Measurements from ENCODE around the gene PRKCB. TPM values are rescaled to one million over a fixed set of nuclear protein-coding genes. Genes with fewer than 3 reads are reported as not detected.
"Not testable (repeated sequence)": the region's sequence is repeated elsewhere in the genome, so short reads cannot be mapped to it uniquely, and the experiment has no call there.

Gene PRKCB
- total RNA-seq, 4 donors from 2014 or later: 0.51 to 1.3 (median 1.1) TPM

- H3K4me3 ChIP-seq: no peak overlapping the region
- H3K27me3 ChIP-seq: no peaks in the 10 kb centered on the region
- no peaks in the 10 kb centered on the region for H3K9me3 ChIP-seq
- ATAC-seq (no peak), DNase-seq (no peak)
- H3K4me1 ChIP-seq: no peaks in the 10 kb centered on the region
- intact Hi-C loops (cut with DNase I; ENCODE audit: low total_unique reads) (no loop called here), in situ Hi-C loops (cut with MboI; ENCODE audit: low sequenced_read_pairs in 4 of 4) (loop anchor here in 1 of 4 donors (25.0 kb wide), 1 partner anchor 96 kb away; no protein-coding TSS in a partner anchor)
- no peaks in the 10 kb centered on the region for H3K36me3 ChIP-seq
- no peak for TF ChIP-seq CTCF (IDR thresholded peaks at IDR 0.05 in 4 of 5, conservative IDR thresholded peaks at IDR 0.05 in 1 of 5)
- no peak for TF ChIP-seq POLR2A (IDR thresholded peaks at IDR 0.05)
- H3K27ac ChIP-seq: no peak overlapping the region
These were observed 397.2 kb downstream of the PRKCB start for GRCh38 chr16:24232936-24233335.

GRCh38 chr16:24234737-24235136, 399.0 kb downstream of the PRKCB start:
- intact Hi-C loops (cut with DNase I; ENCODE audit: low total_unique reads): no loop called here
- TF ChIP-seq POLR2A (IDR thresholded peaks at IDR 0.05) (no peak), CTCF (IDR thresholded peaks at IDR 0.05 in 4 of 5, conservative IDR thresholded peaks at IDR 0.05 in 1 of 5) (no peak)
- Histone ChIP-seq H3K4me1 (no peaks in the 10 kb centered on the region), H3K4me3 (no peak overlapping the region), H3K27ac (no peak overlapping the region), H3K36me3 (no peaks in the 10 kb centered on the region), H3K9me3 (no peaks in the 10 kb centered on the region), H3K27me3 (no peaks in the 10 kb centered on the region)
- in situ Hi-C loops (cut with MboI; ENCODE audit: low sequenced_read_pairs in 4 of 4): loop anchor here in 1 of 4 donors (25.0 kb wide), 1 partner anchor 97 kb away; no protein-coding TSS in a partner anchor
- no peak for DNase-seq
- no peak for ATAC-seq

GRCh38 chr16:24235806-24236205, 400.0 kb downstream of the PRKCB start:
- in situ Hi-C loops (cut with MboI; ENCODE audit: low sequenced_read_pairs in 4 of 4) (loop anchor here in 1 of 4 donors (25.0 kb wide), 1 partner anchor 99 kb away; no protein-coding TSS in a partner anchor), intact Hi-C loops (cut with DNase I; ENCODE audit: low total_unique reads) (no loop called here)
- ATAC-seq: no peak
- DNase-seq: no peak
- no peaks in the 10 kb centered on the region for H3K27me3 ChIP-seq
- no peak overlapping the region for H3K4me3 ChIP-seq
- H3K4me1 ChIP-seq: no peaks in the 10 kb centered on the region
- TF ChIP-seq POLR2A (IDR thresholded peaks at IDR 0.05) (no peak), CTCF (IDR thresholded peaks at IDR 0.05 in 4 of 5, conservative IDR thresholded peaks at IDR 0.05 in 1 of 5) (no peak)
- no peak overlapping the region for H3K27ac ChIP-seq
- no peaks in the 10 kb centered on the region for H3K36me3 ChIP-seq
- no peaks in the 10 kb centered on the region for H3K9me3 ChIP-seq

GRCh38 chr16:24238846-24239245, 403.1 kb downstream of the PRKCB start:
- H3K27ac ChIP-seq; H3K4me1 ChIP-seq; ATAC-seq; DNase-seq; H3K36me3 ChIP-seq; H3K9me3 ChIP-seq; H3K27me3 ChIP-seq; intact Hi-C loops (cut with DNase I; ENCODE audit: low total_unique reads); H3K4me3 ChIP-seq: not testable (repeated sequence)
- in situ Hi-C loops (cut with MboI; ENCODE audit: low sequenced_read_pairs in 4 of 4): loop anchor here in 1 of 4 donors (25.0 kb wide), 1 partner anchor 102 kb away; no protein-coding TSS in a partner anchor

- Histone ChIP-seq H3K9me3 (no peaks in the 10 kb centered on the region), H3K4me3 (no peak overlapping the region), H3K27me3 (no peaks in the 10 kb centered on the region), H3K27ac (no peak overlapping the region), H3K4me1 (no peaks in the 10 kb centered on the region), H3K36me3 (no peaks in the 10 kb centered on the region)
- TF ChIP-seq POLR2A (IDR thresholded peaks at IDR 0.05): no peak
- no peak for TF ChIP-seq CTCF (IDR thresholded peaks at IDR 0.05 in 4 of 5, conservative IDR thresholded peaks at IDR 0.05 in 1 of 5)
- DNase-seq (no peak), ATAC-seq (no peak)
- in situ Hi-C loops (cut with MboI; ENCODE audit: low sequenced_read_pairs in 4 of 4): loop anchor here in 1 of 4 donors (25.0 kb wide), 1 partner anchor 110 kb away; no protein-coding TSS in a partner anchor
- intact Hi-C loops (cut with DNase I; ENCODE audit: low total_unique reads): no loop called here
These were observed 411.3 kb downstream of the PRKCB start for GRCh38 chr16:24246911-24247607.

Data from gastrocnemius medialis (tissue), 4 donors.